Testis (tissue), 3 donors: ENCODE data around the gene NDUFA12. TPM values are rescaled to one million over a fixed set of nuclear protein-coding genes. Genes with fewer than 3 reads are reported as not detected.

Experiments
- DNase-seq: peaks from one replicate; pipeline ENCODE4 v3.0.0-alpha.2; 2019
- H3K27ac ChIP-seq, 2 donors: fragments of 200-600 bp; sonication (generic); one replicate each; pipeline ENCODE4 v1.5.1; 2019
- H3K27me3 ChIP-seq: fragments of 200-600 bp; sonication (generic); one replicate; pipeline ENCODE4 v1.5.1; 2019
- H3K36me3 ChIP-seq: fragments of 200-600 bp; sonication (generic); one replicate; pipeline ENCODE4 v1.5.1; 2017; ENCODE audit warnings: low read depth; ENCODE audit errors: missing control alignments
- H3K4me1 ChIP-seq: fragments of 200-600 bp; sonication (generic); one replicate; pipeline ENCODE4 v1.5.1; 2019
- H3K4me3 ChIP-seq, 2 donors: fragments of 200-600 bp; sonication (generic); one replicate each; pipeline ENCODE4 v1.5.1; 2017 to 2019
- H3K9me3 ChIP-seq: fragments of 200-600 bp; sonication (generic); one replicate; pipeline ENCODE4 v1.5.1; 2017
- POLR2A ChIP-seq: fragments of 450-650 bp; IDR thresholded peaks from one replicate; pipeline ENCODE4 v1.6.1; 2017; ENCODE audit warnings: antibody characterized with exemption, mild to moderate bottlenecking, moderate library complexity
- WGBS, 2 donors: methylation state at CpG; one replicate each; pipeline ENCODE4 v1.1.5; 2018; 5-methylcytosine and 5-hydroxymethylcytosine counted together
- intact Hi-C: fragments of 100-400 bp; cut with DNase I; formaldehyde crosslinking; loops from one replicate; pipeline ENCODE4 v1.15.1; 2023; ENCODE audit warnings: low total_unique reads
- polyA plus RNA-seq: library from polyadenylated mRNA; stranded (reverse); fragments of 350-450 nt; fragmentation: Illumina TruSeq; extraction: RNeasy Lipid Tissue Mini Kit (QIAGEN cat#74804); gene quantifications from one replicate; pipeline ENCODE4 v1.2.3, GENCODE V29; 2014; ENCODE audit warnings: low read depth, low replicate concordance; ENCODE audit not compliant: insufficient read depth
- total RNA-seq, 2 donors: library from RNA; depleted of rRNA; stranded (reverse); fragments of >200 nt; gene quantifications; one replicate each; pipeline ENCODE4 v1.2.3, GENCODE V29; 2016
- TF ChIP-seq, protein P1 (sequence below), 3 experiments: fragments of 450-650 bp in 2 of 3; fragments of 200-600 bp in 1 of 3; sonication (generic) in 1 of 3; IDR thresholded peaks; one replicate each; pipeline ENCODE4 v1.5.1; 2016 to 2019; ENCODE audit warnings: antibody characterized with exemption in 3 of 3, mild to moderate bottlenecking in 2 of 3, moderate library complexity in 1 of 3

Gene NDUFA12
- total and polyA plus RNA-seq, 3 donors from 2014 or later, result 75.2 to 136 (median 77.5) TPM

DNA sequence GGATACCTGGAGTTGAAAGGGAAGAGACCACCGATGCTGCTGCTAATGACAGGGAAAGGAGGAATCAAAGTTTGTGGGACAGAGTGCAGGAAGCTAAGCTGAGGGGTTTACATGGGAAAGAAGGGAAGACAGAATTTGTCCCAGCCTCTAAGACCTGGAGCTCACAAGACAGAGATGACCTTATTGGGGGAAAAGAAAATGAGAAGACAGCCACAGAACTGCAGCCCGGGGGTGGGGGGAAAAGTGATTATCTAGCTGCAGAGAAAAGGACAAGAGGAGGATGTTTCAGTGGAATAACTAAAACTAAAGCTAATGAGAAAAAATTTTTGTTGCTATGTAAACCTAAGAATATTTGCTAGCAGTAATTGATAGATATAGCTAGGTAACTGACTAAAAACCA lies 30.7 kb downstream of the NDUFA12 start:
- TF ChIP-seq POLR2A, result no peak
- TF ChIP-seq, protein P1, sequence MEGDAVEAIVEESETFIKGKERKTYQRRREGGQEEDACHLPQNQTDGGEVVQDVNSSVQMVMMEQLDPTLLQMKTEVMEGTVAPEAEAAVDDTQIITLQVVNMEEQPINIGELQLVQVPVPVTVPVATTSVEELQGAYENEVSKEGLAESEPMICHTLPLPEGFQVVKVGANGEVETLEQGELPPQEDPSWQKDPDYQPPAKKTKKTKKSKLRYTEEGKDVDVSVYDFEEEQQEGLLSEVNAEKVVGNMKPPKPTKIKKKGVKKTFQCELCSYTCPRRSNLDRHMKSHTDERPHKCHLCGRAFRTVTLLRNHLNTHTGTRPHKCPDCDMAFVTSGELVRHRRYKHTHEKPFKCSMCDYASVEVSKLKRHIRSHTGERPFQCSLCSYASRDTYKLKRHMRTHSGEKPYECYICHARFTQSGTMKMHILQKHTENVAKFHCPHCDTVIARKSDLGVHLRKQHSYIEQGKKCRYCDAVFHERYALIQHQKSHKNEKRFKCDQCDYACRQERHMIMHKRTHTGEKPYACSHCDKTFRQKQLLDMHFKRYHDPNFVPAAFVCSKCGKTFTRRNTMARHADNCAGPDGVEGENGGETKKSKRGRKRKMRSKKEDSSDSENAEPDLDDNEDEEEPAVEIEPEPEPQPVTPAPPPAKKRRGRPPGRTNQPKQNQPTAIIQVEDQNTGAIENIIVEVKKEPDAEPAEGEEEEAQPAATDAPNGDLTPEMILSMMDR (IDR thresholded peaks at IDR 0.05), result no peak
- H3K27me3 ChIP-seq, result no peaks in the 10 kb centered on the region
- H3K4me3 ChIP-seq, result no peak overlapping the region
- no peak for DNase-seq
- intact Hi-C loops, result no loop called here
- WGBS, 2 donors, result 85 to 91% methylated on average over 2 of the region's 2 CpGs
- H3K9me3 ChIP-seq, result no peaks in the 10 kb centered on the region
- no peaks in the 10 kb centered on the region for H3K4me1 ChIP-seq
- H3K27ac ChIP-seq, result no peak overlapping the region
- no peaks in the 10 kb centered on the region for H3K36me3 ChIP-seq

DNA sequence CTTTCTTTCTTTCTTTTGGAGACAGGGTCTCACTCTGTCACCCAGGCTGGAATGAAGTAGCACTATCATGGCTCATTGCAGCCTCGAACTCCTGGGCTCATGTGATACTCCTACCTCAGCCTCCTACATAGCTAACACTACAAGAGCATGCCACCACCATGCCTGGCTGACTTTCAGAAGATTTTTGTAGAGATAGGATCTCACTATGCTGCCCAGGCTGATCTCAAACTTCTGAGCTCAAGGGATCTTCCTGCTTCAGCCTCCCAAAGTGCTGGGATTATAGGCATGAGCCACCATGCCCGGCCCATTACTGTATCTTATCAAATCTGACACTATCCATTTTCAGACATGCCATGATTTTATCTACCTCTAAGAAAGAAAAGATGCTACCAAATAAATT lies 31.6 kb downstream of the NDUFA12 start:
- 88 to 98% methylated on average over 2 of the region's 2 CpGs for WGBS, 2 donors
- TF ChIP-seq POLR2A, result no peak
- TF ChIP-seq, protein P1 (IDR thresholded peaks at IDR 0.05), result no peak
- Histone ChIP-seq H3K4me3 (no peak overlapping the region), H3K27me3 (no peaks in the 10 kb centered on the region), H3K36me3 (no peaks in the 10 kb centered on the region), H3K9me3 (no peaks in the 10 kb centered on the region), H3K4me1 (no peaks in the 10 kb centered on the region), H3K27ac (no peak overlapping the region)
- intact Hi-C loops, result no loop called here
- no peak for DNase-seq

DNA sequence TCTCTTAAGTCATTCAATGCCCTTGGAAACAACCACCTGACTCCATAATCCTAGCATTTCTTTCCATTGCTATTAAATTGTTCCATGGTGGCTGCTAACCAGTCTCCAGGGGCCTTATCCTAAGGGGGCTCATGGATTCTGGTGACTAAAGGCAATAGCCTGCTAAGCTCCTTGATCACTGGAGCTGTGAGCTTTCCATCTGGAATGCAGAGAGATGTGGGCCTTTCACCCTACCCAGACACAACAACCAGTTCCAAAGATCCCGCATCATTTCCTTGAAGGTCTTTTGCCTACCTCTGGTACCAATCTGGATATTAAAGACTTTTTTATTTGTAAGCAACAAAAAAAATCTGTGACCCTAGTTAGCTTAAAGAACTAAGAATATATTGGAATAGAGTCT lies 32.9 kb downstream of the NDUFA12 start:
- Histone ChIP-seq H3K4me3 (no peak overlapping the region), H3K27ac (no peak overlapping the region), H3K9me3 (no peaks in the 10 kb centered on the region), H3K4me1 (no peaks in the 10 kb centered on the region), H3K36me3 (no peaks in the 10 kb centered on the region), H3K27me3 (no peaks in the 10 kb centered on the region)
- DNase-seq, result no peak
- WGBS, 2 donors, result 93 to 100% methylated on average over 1 of the region's 1 CpG
- TF ChIP-seq, protein P1 (IDR thresholded peaks at IDR 0.05), result no peak
- TF ChIP-seq POLR2A, result no peak
- intact Hi-C loops, result no loop called here

DNA sequence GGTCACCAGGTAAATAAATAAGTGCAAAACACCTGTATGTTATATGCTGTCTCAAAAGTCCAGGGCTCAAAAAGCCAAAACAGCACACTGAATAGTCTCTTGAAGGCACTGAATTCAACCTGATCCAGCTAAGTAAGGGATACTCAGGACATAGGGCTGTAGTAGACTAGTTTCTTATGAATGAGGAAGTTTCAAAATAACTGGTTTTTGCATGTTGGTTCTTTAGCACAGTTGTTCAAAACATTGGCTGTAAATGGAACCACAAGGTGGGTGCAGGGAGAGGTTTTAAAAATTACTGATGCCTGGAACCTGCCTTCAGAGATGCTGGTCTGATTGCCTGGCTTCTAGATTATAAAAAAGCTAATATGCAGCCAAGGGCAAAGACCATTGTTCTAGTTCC lies 34.1 kb downstream of the NDUFA12 start:
- Histone ChIP-seq H3K9me3 (no peaks in the 10 kb centered on the region), H3K27me3 (no peaks in the 10 kb centered on the region), H3K4me1 (no peaks in the 10 kb centered on the region), H3K27ac (no peak overlapping the region), H3K4me3 (no peak overlapping the region), H3K36me3 (no peaks in the 10 kb centered on the region)
- TF ChIP-seq, protein P1 (IDR thresholded peaks at IDR 0.05), result no peak
- TF ChIP-seq POLR2A, result no peak
- no peak for DNase-seq
- intact Hi-C loops, result no loop called here

DNA sequence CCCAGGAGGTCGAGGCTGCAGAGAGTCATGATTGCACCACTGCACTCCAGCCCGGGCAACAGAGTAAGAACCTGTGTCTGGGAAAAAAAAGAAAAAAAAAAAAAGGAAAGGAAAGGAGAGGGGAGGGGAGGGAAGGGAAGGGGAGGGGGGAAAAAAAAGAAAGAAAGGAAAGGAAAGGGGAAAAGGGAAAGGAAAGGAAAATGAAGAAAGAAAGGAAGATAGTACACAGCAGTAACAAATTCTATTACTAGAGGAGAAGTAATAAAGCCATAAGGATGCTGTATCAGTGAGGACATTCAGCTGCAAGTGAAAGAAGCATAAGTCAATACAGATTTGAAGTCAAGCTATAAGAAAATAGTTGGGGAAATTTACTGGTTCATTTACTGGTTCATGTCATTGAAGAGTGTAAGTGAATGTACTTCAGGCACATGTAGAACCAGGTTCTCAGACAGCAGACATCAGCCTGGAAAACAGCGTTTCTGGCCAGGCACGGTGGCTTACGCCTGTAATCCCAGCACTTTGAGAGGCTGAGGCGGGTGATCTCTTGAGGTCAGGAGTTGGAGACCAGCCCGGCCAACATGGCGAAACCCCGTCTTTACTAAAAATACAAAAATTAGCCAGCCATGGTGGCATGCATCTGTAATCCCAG lies 37.4 kb downstream of the NDUFA12 start:
- H3K27ac ChIP-seq, result no peak overlapping the region
- intact Hi-C loops, result no loop called here
- no peak for DNase-seq
- no peak for TF ChIP-seq POLR2A
- TF ChIP-seq, protein P1 (IDR thresholded peaks at IDR 0.05), result no peak
- H3K36me3 ChIP-seq, result no peaks in the 10 kb centered on the region
- H3K9me3 ChIP-seq, result no peaks in the 10 kb centered on the region
- WGBS, 2 donors, result 90 to 97% methylated on average over 9 of the region's 9 CpGs
- H3K4me3 ChIP-seq, result no peak overlapping the region
- H3K4me1 ChIP-seq, result no peaks in the 10 kb centered on the region
- no peaks in the 10 kb centered on the region for H3K27me3 ChIP-seq
